Spleen (tissue), 7 donors: ENCODE data around the gene TTC3.

Source experiments
- CTCF ChIP-seq, 11 experiments: fragments of 200-600 bp in 7 of 11; fragments of 450-650 bp in 4 of 11; sonication (generic) in 4 of 11; IDR thresholded peaks in 8 of 11; conservative IDR thresholded peaks in 3 of 11; 1 replicate in 7 of 11; 2 replicates in 4 of 11; pipeline versions ENCODE4 v1.4.0 to v1.8.0; 2016 to 2021; ENCODE audit warnings: antibody characterized with exemption in 11 of 11, inconsistent platforms in 4 of 11, mild to moderate bottlenecking in 1 of 11
- POLR2A ChIP-seq, 3 donors: fragments of 450-650 bp; IDR thresholded peaks; one replicate each; pipeline ENCODE4 v1.5.1; 2017; ENCODE audit warnings: antibody characterized with exemption in 3 of 3, mild to moderate bottlenecking in 1 of 3
- POLR2AphosphoS5 ChIP-seq, 3 donors: sonication (generic); formaldehyde crosslinking; IDR thresholded peaks; one replicate each; pipeline ENCODE4 v1.5.1; 2017; ENCODE audit warnings: antibody characterized with exemption in 3 of 3
- donor health status: DM: no; HTN: no; CAD: no; lungs with moderate emphysema.
- donor health status: DM: no; HTN: no; CAD: no.
- donor health status: DM: no; HTN: no; CAD: no.

- TF ChIP-seq CTCF (IDR thresholded peaks at IDR 0.05 in 8 of 11, conservative IDR thresholded peaks at IDR 0.05 in 3 of 11) (no peak), POLR2A (IDR thresholded peaks at IDR 0.05) (no peak), POLR2AphosphoS5 (IDR thresholded peaks at IDR 0.05) (no peak)
Observed at GRCh38 chr21:37117204-37117603, 44.1 kb downstream of the TTC3 start.
